PC-9 (cell line): ENCODE measurements around the gene GAST. TPM values are rescaled to one million over a fixed set of nuclear protein-coding genes. Genes with fewer than 3 reads are reported as not detected.
A peak's percentile ranks its signal among the peaks of the same experiment; 100 is the strongest.

Source experiments
- Bru-seq: library from RNA; stranded (reverse); fragments of 400-500 nt; gene quantifications from one replicate; lab custom pipeline; 2021; lab: Mats Ljungman, UMichigan
- BruChase-seq, 2 experiments: library from RNA; stranded (reverse); fragments of 400-500 nt; gene quantifications; one replicate each; lab custom pipeline; 2021; lab: Mats Ljungman, UMichigan
- BruUV-seq: library from RNA; stranded (reverse); fragments of 400-500 nt; replicated peaks from 2 replicates; lab custom pipeline; 2021; lab: Mats Ljungman, UMichigan
- CTCF ChIA-PET: fragments of 300-600 bp; sonication (Branson Sonifier 250); formaldehyde crosslinking; loops from one replicate; lab custom pipeline; 2022; ENCODE audit warnings: antibody characterized with exemption; lab: Charles Lee
- POLR2A ChIA-PET: fragments of 300-600 bp; sonication (Branson Sonifier 250); formaldehyde crosslinking; loops from one replicate; lab custom pipeline; 2022; ENCODE audit warnings: antibody characterized with exemption; ENCODE audit not compliant: unreplicated experiment; lab: Charles Lee
- DNase-seq, 2 experiments: peaks; one replicate each; pipeline versions ENCODE4 v3.0.0 to v3.0.0-alpha.2; 2015 to 2022; ENCODE audit warnings: mixed read lengths in 1 of 2
- H2AFZ ChIP-seq: fragments of 200-600 bp; sonication (generic); 2 replicates; pipeline ENCODE4 v1.8.1; 2017; ENCODE audit warnings: antibody characterized with exemption
- H3F3A ChIP-seq: fragments of 200-600 bp; sonication (generic); 2 replicates; pipeline ENCODE4 v1.8.1; 2017; ENCODE audit warnings: antibody characterized with exemption, mild to moderate bottlenecking, low read depth; ENCODE audit not compliant: insufficient read depth
- H3K27ac ChIP-seq: fragments of 200-600 bp; sonication (generic); 2 replicates; pipeline ENCODE4 v1.6.1; 2016; ENCODE audit warnings: mixed run types
- H3K27me3 ChIP-seq: fragments of 200-600 bp; sonication (generic); 2 replicates; pipeline ENCODE4 v1.6.1; 2016; ENCODE audit warnings: low read depth, mixed run types; ENCODE audit not compliant: insufficient read depth
- H3K36me3 ChIP-seq: fragments of 200-600 bp; sonication (generic); 2 replicates; pipeline ENCODE4 v1.6.1; 2016; ENCODE audit warnings: low read depth, mixed run types
- H3K4me1 ChIP-seq: fragments of 200-600 bp; sonication (generic); replicated peaks from 2 replicates; pipeline ENCODE4 v1.6.1; 2016; ENCODE audit warnings: mixed run types; ENCODE audit not compliant: insufficient read depth
- H3K4me2 ChIP-seq: fragments of 200-600 bp; sonication (generic); 2 replicates; pipeline ENCODE4 v1.6.1; 2017; ENCODE audit warnings: mixed run types
- H3K4me3 ChIP-seq: fragments of 200-600 bp; sonication (generic); 2 replicates; pipeline ENCODE4 v1.6.1; 2016; ENCODE audit warnings: mixed run types
- H3K79me2 ChIP-seq: fragments of 200-600 bp; sonication (generic); 2 replicates; pipeline ENCODE4 v1.6.1; 2017; ENCODE audit warnings: low read depth, mixed run types
- H3K9me2 ChIP-seq: fragments of 200-600 bp; sonication (generic); 2 replicates; pipeline ENCODE4 v1.8.1; 2017; ENCODE audit warnings: mild to moderate bottlenecking; ENCODE audit not compliant: insufficient read depth
- H3K9me3 ChIP-seq: fragments of 200-600 bp; sonication (generic); 2 replicates; pipeline ENCODE4 v1.8.1; 2016; ENCODE audit warnings: low read depth; ENCODE audit not compliant: insufficient read depth
- H4K20me1 ChIP-seq: fragments of 200-600 bp; sonication (generic); 2 replicates; pipeline ENCODE4 v1.8.1; 2017; ENCODE audit not compliant: insufficient read depth
- EZH2 ChIP-seq: fragments of 200-600 bp; sonication (generic); IDR thresholded peaks from 2 replicates; pipeline ENCODE4 v1.8.0; 2017; ENCODE audit warnings: antibody characterized with exemption, low read depth
- intact Hi-C: fragments of 100-400 bp; cut with micrococcal nuclease; formaldehyde crosslinking; loops from one replicate; pipeline ENCODE4 v1.10.0; 2022; ENCODE audit not compliant: unreplicated experiment
- long read RNA-seq: library from polyadenylated mRNA; stranded (forward); transcript quantifications from one replicate; pipeline ENCODE4 v2.0.0, GENCODE V29; 2022
- total RNA-seq: library from RNA; stranded (reverse); gene quantifications from 2 replicates; pipeline ENCODE4 v1.2.3, GENCODE V29; 2021
- TF ChIP-seq, protein P1 (sequence below): fragments of 200-600 bp; sonication (generic); conservative IDR thresholded peaks from 2 replicates; pipeline ENCODE4 v1.6.1; 2017; ENCODE audit warnings: mixed run types, antibody characterized with exemption, mild to moderate bottlenecking, moderate library complexity

Gene GAST, protein sequence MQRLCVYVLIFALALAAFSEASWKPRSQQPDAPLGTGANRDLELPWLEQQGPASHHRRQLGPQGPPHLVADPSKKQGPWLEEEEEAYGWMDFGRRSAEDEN
- 0.87 TPM in 1 of 2 replicates, not detected in the other for total RNA-seq
- Bru-seq, nascent RNA = percentile 8 among the genes with signal in this experiment
- BruChase-seq, experiment 1, labeled RNA remaining after a 2-hour chase = not detected
- percentile 18 among the genes with signal in this experiment for BruChase-seq, experiment 2, labeled RNA remaining after a 6-hour chase
- long read RNA-seq, partial matches to known transcripts = 0 of 1 reads
- long read RNA-seq, other reads (novel, unspliced or antisense) = 0 of 1 reads

GRCh38 chr17:41711669-41712400 lies at the start of gene GAST:
Gene GAST (plus strand): TSS chr17:41712331. CDS start chr17:41715437, 3,106 bp downstream.
- DNase-seq = no peak
- Histone ChIP-seq H3F3A (peaks cover 9% of the 10 kb centered on the region), H3K27me3 (no peaks in the 10 kb centered on the region), H2AFZ (no peak within 1 kb of the TSS), H3K27ac (no peak within 1 kb of the TSS), H3K4me2 (no peak within 1 kb of the TSS), H3K36me3 (no peaks in the 10 kb centered on the region), H3K4me3 (no peak within 1 kb of the TSS), H3K9me3 (no peaks in the 10 kb centered on the region), H3K9me2 (no peaks in the 10 kb centered on the region), H3K79me2 (no peaks in the 10 kb centered on the region), H3K4me1 (peaks cover 1% of the 10 kb centered on the region; the same call in 1 of the 2 replicates), H4K20me1 (no peaks in the 10 kb centered on the region)
- ChIA-PET CTCF (no interaction called here), POLR2A (no interaction called here)
- BruUV-seq = no TSS peak
- no peak for TF ChIP-seq EZH2
- TF ChIP-seq, protein P1, sequence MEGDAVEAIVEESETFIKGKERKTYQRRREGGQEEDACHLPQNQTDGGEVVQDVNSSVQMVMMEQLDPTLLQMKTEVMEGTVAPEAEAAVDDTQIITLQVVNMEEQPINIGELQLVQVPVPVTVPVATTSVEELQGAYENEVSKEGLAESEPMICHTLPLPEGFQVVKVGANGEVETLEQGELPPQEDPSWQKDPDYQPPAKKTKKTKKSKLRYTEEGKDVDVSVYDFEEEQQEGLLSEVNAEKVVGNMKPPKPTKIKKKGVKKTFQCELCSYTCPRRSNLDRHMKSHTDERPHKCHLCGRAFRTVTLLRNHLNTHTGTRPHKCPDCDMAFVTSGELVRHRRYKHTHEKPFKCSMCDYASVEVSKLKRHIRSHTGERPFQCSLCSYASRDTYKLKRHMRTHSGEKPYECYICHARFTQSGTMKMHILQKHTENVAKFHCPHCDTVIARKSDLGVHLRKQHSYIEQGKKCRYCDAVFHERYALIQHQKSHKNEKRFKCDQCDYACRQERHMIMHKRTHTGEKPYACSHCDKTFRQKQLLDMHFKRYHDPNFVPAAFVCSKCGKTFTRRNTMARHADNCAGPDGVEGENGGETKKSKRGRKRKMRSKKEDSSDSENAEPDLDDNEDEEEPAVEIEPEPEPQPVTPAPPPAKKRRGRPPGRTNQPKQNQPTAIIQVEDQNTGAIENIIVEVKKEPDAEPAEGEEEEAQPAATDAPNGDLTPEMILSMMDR = no peak
- intact Hi-C loops = no loop called here

GRCh38 chr17:41663451-41664171 lies 48.5 kb upstream of the GAST start:
- TF ChIP-seq EZH2 = no peak
- TF ChIP-seq, protein P1 = no peak
- Histone ChIP-seq H3K9me2 (no peaks in the 10 kb centered on the region), H2AFZ (no peak overlapping the region), H3K36me3 (no peaks in the 10 kb centered on the region), H3K4me2 (no peak overlapping the region), H3F3A (peaks cover 4% of the 10 kb centered on the region; the same call in 1 of the 2 replicates), H3K4me1 (peaks cover 26% of the 10 kb centered on the region), H3K4me3 (no peak overlapping the region), H3K27me3 (no peaks in the 10 kb centered on the region), H4K20me1 (no peaks in the 10 kb centered on the region), H3K79me2 (no peaks in the 10 kb centered on the region), H3K27ac (no peak overlapping the region), H3K9me3 (no peaks in the 10 kb centered on the region)
- DNase-seq = no peak
- intact Hi-C loops = loop anchor here (2.0 to 10.0 kb wide), 2 partner anchors 809 to 1309 kb away; no protein-coding TSS in a partner anchor
- no TSS peak for BruUV-seq
- POLR2A ChIA-PET = interaction anchor here (0.7 kb wide), 1 partner anchor 1299 kb away, joined by 4 read pairs; the partner anchor contains the start of gene GJD3
- CTCF ChIA-PET = interaction anchor here (0.6 to 2.8 kb wide), 8 partner anchors 9 to 792 kb away, joined by 3 to 39 read pairs (median 4); no protein-coding TSS in a partner anchor

- intact Hi-C loops = loop anchor here (10.0 kb wide), 1 partner anchor 1309 kb away; no protein-coding TSS in a partner anchor
- Histone ChIP-seq H3K9me2 (no peaks in the 10 kb centered on the region), H3K27ac (no peak overlapping the region), H3K4me3 (no peak overlapping the region), H3K27me3 (no peaks in the 10 kb centered on the region), H3F3A (peaks cover 4% of the 10 kb centered on the region; the same call in 1 of the 2 replicates), H3K9me3 (no peaks in the 10 kb centered on the region), H3K4me2 (no peak overlapping the region), H2AFZ (no peak overlapping the region), H4K20me1 (no peaks in the 10 kb centered on the region), H3K79me2 (no peaks in the 10 kb centered on the region), H3K4me1 (peaks cover 26% of the 10 kb centered on the region), H3K36me3 (no peaks in the 10 kb centered on the region)
- DNase-seq = no peak
- BruUV-seq = no TSS peak
- CTCF ChIA-PET = interaction anchor here (1.4 to 2.8 kb wide), 4 partner anchors 10 to 116 kb away, joined by 4 to 39 read pairs (median 10); no protein-coding TSS in a partner anchor
- POLR2A ChIA-PET = no interaction called here
- TF ChIP-seq EZH2 = no peak
- TF ChIP-seq, protein P1 = no peak
Observed at GRCh38 chr17:41664172-41664457, 48.0 kb upstream of the GAST start.
